ENCODE data around the gene GNB1.
"Not testable (repeated sequence)": the region's sequence is repeated elsewhere in the genome, so short reads cannot be mapped to it uniquely, and the experiment has no call there.

GNB1 gene

DNA sequence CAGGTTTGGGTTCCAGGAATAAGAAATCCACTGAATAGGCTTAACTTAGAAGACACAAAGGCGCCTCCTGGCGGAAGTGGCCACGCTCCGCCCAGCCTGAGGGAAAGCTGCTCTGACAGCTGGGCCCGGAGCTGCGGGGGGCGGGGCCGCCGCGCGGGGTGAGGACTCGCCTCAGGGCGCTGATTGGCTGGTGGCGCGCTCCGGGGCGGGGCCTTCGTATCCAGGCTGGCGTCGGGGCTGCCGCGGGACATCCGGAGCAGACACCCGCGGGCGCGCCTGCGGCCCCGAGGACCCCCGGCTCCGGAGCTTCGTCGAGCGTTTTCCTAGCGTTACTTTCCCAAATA is 144.3 kb downstream of the GNB1 start:
- DNase-seq (ENCODE audit: low read depth, low spot score): not testable (repeated sequence)

DNA sequence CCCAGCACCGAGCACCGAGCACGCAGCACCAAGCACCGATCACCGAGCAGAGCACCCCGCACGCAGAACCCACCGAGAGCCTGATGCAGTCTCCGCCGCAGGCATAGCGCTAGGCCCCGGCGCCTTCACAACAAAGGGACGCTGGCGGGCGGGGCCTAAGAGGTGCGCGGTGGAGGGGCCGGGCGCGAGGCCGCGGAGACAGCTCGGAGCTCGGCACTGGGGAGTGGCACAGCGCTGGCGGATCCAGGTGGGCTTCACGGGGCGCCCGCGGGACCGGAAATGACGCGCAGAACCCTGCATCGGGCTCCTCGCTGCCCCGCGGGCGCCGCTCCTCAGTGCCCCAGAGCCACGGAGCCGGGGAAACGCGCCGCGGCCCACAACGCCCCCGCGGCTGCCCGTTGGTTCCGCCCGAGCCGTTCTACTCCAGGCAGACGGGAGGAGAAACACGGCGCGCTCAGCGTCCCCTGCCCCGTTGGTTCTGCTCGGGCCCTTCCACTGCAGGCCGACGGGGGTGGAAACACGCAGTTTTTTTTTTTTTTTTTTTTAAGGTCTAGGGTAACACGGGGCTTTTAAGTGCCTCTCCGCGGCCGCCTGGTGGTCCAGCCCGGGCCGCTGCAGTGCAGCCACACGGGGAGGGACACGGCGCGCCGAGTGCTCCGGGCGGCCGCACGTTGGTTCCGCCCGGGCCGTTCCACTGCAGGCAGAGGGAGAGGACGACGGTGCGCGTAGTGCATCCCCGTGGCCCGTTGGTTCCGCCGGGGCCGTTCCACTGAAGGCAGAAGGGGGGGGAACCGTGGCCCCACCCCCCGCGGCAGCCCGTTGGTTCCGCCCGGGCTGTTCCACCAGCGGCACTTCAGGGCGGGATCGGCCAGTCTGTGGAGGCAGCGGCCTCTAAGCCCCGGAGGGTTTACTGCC is 145.0 kb downstream of the GNB1 start:
- not testable (repeated sequence) for DNase-seq (ENCODE audit: low read depth, low spot score)

- DNase-seq (ENCODE audit: low read depth, low spot score): not testable (repeated sequence)
These were observed 148.4 kb downstream of the GNB1 start for GRCh38 chr1:1742529-1742928.

- not testable (repeated sequence) for DNase-seq (ENCODE audit: low read depth, low spot score)
These were observed 149.9 kb downstream of the GNB1 start for GRCh38 chr1:1741013-1741412.

- not testable (repeated sequence) for DNase-seq (ENCODE audit: low read depth, low spot score)
These were observed 152.0 kb downstream of the GNB1 start for GRCh38 chr1:1738799-1739337.

GRCh38 chr1:1737675-1738590 is 153.0 kb downstream of the GNB1 start:
- DNase-seq (ENCODE audit: low read depth, low spot score): not testable (repeated sequence)

Measured in iPS DF 19.7 (cell line).